Kidney (tissue), 14 donors: ENCODE results near the gene HMGB4. TPM values are rescaled to one million over a fixed set of nuclear protein-coding genes. Genes with fewer than 3 reads are reported as not detected.
A peak's percentile ranks its signal among the peaks of the same experiment; 100 is the strongest.

Experiments
- DNase-seq, 5 donors: peaks; one replicate each; pipeline ENCODE4 v3.0.0-alpha.2; 2013 to 2020
- FAIRE-seq: peaks from 2 replicates; lab custom pipeline; 2012; peaks lifted over from hg19 to GRCh38; lab: Jason Lieb, UNC
- H3K27ac ChIP-seq, 2 donors: one replicate each; pipeline ENCODE4 v1.7.0; 2013; ENCODE audit warnings: low read depth in 2 of 2, low read length in 2 of 2, inconsistent platforms in 1 of 2
- H3K27me3 ChIP-seq: one replicate; pipeline ENCODE4 v1.7.1; 2013; ENCODE audit warnings: low read length, inconsistent platforms; ENCODE audit not compliant: control insufficient read depth, insufficient read depth
- H3K36me3 ChIP-seq, 3 donors: one replicate each; pipeline versions ENCODE4 v1.7.0 to v1.7.1; 2013; ENCODE audit warnings: low read length in 3 of 3, control low read depth in 1 of 3, inconsistent platforms in 1 of 3; ENCODE audit not compliant: insufficient read depth in 3 of 3, control insufficient read depth in 2 of 3
- H3K4me1 ChIP-seq, 3 donors: one replicate each; pipeline versions ENCODE4 v1.7.0 to v1.7.1; 2013; ENCODE audit warnings: low read length in 3 of 3, inconsistent platforms in 1 of 3, low read depth in 1 of 3; ENCODE audit not compliant: control insufficient read depth in 2 of 3, insufficient read depth in 2 of 3
- H3K4me3 ChIP-seq, 3 donors: one replicate each; pipeline versions ENCODE4 v1.7.0 to v1.8.1; 2013; ENCODE audit warnings: low read length in 3 of 3, control low read depth in 1 of 3, inconsistent platforms in 1 of 3
- H3K9ac ChIP-seq, 3 donors: one replicate each; pipeline versions ENCODE4 v1.7.0 to v1.7.1; 2013; ENCODE audit warnings: low read length in 3 of 3, control low read depth in 1 of 3, inconsistent platforms in 1 of 3
- H3K9me3 ChIP-seq, 3 donors: one replicate each; pipeline versions ENCODE4 v1.7.0 to v1.7.1; 2013; ENCODE audit warnings: low read length in 3 of 3, control low read depth in 1 of 3, inconsistent platforms in 1 of 3; ENCODE audit not compliant: control insufficient read depth in 2 of 3, insufficient read depth in 1 of 3
- CTCF ChIP-seq: IDR thresholded peaks from 3 replicates; pipeline ENCODE4 v1.5.1; 2012; ENCODE audit warnings: mild to moderate bottlenecking, moderate library complexity, borderline replicate concordance; ENCODE audit not compliant: insufficient read depth; ENCODE audit errors: extremely low read depth
- intact Hi-C: fragments of 100-400 bp; cut with DNase I; formaldehyde crosslinking; loops from one replicate; pipeline ENCODE4 v1.11.1; 2022
- polyA plus RNA-seq: library from polyadenylated mRNA; stranded (reverse); fragments of 350-450 nt; fragmentation: Illumina TruSeq; extraction: RNeasy Lipid Tissue Mini Kit (QIAGEN cat#74804); gene quantifications from one replicate; pipeline ENCODE4 v1.2.3, GENCODE V29; 2014; ENCODE audit warnings: low read depth, low replicate concordance; ENCODE audit not compliant: insufficient read depth
- total RNA-seq: library from RNA; stranded (reverse); fragmentation: NEBNext Ultra II Directional; extraction: Animal tissue kit (Norgen Biotek cat#: 25700); gene quantifications from one replicate; pipeline ENCODE4 v1.2.1, GENCODE V29; 2021
- donor health status: control.
- donor health status: control.
- donor health status: control.
- donor health status: control.
- donor health status: control.
- donor health status: DM: yes; HTN: yes; CAD: no.
- donor health status: Normal renal cell carcinoma (clear cell type).

The HMGB4 gene
- total and polyA plus RNA-seq, 2 donors from 2014 or later, result not detected

- Histone ChIP-seq H3K4me1 (peaks cover 2 to 23% (median 15%) of the 10 kb centered on the region in 3 donors), H3K4me3 (no peak overlapping the region), H3K36me3 (no peaks in the 10 kb centered on the region), H3K27me3 (no peaks in the 10 kb centered on the region), H3K9ac (peak overlapping the region in 1 of 3 donors; percentile 36), H3K27ac (peak overlapping the region; percentile 13 to 60), H3K9me3 (no peaks in the 10 kb centered on the region)
- DNase-seq, result peak in 1 of 5 donors; percentile 6
- no peak for FAIRE-seq
- intact Hi-C loops, result no loop called here
- TF ChIP-seq CTCF, result no peak
Observed at GRCh38 chr1:33902486-33903209, 38.8 kb downstream of the HMGB4 start.

GRCh38 chr1:33903210-33903589 is 39.3 kb downstream of the HMGB4 start:
- Histone ChIP-seq H3K9me3 (no peaks in the 10 kb centered on the region), H3K36me3 (no peaks in the 10 kb centered on the region), H3K27me3 (no peaks in the 10 kb centered on the region), H3K27ac (peak overlapping the region; percentile 13 to 60), H3K9ac (peak overlapping the region in 1 of 3 donors; percentile 36), H3K4me1 (peaks cover 2 to 23% (median 15%) of the 10 kb centered on the region in 3 donors), H3K4me3 (no peak overlapping the region)
- FAIRE-seq, result peak; percentile 97
- peak in 3 of 5 donors; percentile 13 to 79 (median 61) for DNase-seq
- intact Hi-C loops, result no loop called here
- no peak for TF ChIP-seq CTCF

GRCh38 chr1:33905241-33905640 is 41.4 kb downstream of the HMGB4 start:
- Histone ChIP-seq H3K4me3 (no peak overlapping the region), H3K27ac (no peak overlapping the region), H3K36me3 (no peaks in the 10 kb centered on the region), H3K9ac (no peak overlapping the region), H3K9me3 (no peaks in the 10 kb centered on the region), H3K4me1 (peaks cover 2 to 23% (median 15%) of the 10 kb centered on the region in 3 donors), H3K27me3 (no peaks in the 10 kb centered on the region)
- no peak for TF ChIP-seq CTCF
- DNase-seq, result no peak
- FAIRE-seq, result no peak
- intact Hi-C loops, result no loop called here
